GM18505 (cell line): ENCODE data around the gene CDC73.
"Not testable (repeated sequence)": the region's sequence is repeated elsewhere in the genome, so short reads cannot be mapped to it uniquely, and the experiment has no call there.

Experiments
- ATAC-seq: cut with Tn5 transposase; IDR thresholded peaks from one replicate; pipeline ENCODE4 v1.9.1; 2021; ENCODE audit not compliant: unreplicated experiment
- POLR2A ChIP-seq: IDR thresholded peaks from 4 replicates; pipeline ENCODE4 v1.6.1; 2011; ENCODE audit warnings: borderline replicate concordance; ENCODE audit not compliant: insufficient read depth, insufficient read length; ENCODE audit errors: extremely low read depth

The CDC73 gene

DNA sequence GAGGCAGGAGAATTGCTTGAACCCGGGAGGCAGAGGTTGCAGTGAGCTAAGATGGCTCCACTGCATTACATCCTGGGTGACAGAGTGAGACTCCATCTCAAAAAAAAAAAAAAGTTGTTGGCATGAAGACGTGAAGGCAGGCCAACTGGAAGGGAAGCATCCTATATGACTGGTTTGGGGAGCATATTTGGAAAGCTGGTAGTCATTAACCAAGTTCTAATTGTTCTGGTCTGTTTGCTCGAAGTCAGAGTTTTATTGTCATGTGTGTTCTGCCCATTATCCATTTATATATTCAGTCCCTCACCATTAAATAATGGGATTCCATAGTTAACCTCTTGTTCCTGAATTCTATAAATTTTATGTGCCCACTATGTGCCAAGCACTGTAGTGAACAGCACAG is 13.4 kb upstream of the CDC73 start:
- no peak for ATAC-seq
- no peak for TF ChIP-seq POLR2A

DNA sequence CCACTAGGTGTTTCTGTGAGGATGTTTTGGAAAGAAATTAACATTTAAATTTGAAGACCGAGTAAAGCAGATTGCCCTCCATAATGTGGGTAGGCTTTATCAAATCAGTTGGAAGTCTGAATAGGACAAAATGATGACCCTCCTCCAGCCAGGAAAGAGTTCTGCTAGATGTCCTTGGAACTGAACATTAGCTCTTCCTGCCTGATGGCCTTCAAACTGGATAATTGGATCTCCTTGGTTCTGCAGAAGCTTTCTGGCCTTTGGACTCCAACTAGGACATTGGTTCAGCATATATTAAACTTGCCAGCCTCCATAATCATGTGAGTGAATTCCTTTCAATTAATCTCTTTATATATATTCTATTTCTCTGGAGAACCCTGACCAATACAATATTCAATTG is 12.2 kb upstream of the CDC73 start:
- ATAC-seq = no peak
- TF ChIP-seq POLR2A = no peak

DNA sequence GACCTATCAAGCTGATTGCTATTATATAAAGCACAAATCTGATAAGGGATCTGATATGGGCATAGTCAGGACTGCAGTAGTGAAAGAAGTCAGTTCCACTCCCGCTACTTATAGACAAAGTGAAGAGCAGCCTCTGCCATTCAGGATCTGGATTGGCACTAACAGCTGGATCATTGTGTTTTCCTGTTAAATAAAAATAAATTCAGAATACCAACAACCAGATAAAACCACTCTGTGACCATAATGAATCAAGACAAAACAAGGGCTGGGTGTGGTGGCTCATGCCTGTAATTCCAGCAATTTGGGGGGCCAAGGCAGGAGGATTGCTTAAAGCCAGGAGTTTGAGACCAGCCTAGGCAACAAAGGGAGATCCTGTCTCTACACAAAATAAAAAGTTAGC is 11.6 kb upstream of the CDC73 start:
- no peak for ATAC-seq

DNA sequence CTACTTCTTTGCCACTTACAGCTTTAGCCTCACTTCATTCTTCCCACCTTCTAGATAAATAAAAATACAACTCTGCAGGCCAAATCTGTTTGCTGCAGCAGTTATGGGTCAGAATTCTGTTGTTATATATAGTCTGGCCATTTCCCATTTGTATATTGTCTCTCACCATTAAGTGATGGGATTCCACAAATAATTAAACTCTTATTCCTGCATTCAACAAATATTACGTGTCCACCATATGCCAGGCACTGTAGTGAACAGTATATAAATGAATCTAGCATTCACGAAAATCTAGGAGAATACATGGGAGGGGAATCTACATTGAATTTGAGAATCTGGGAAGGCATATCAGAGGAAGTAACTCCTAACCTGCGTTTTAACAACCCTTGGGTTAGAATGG is 11.0 kb upstream of the CDC73 start:
- TF ChIP-seq POLR2A = no peak
- ATAC-seq = no peak

More for the DNA sequence above, 11.6 kb upstream of the CDC73 start:
- no peak for TF ChIP-seq POLR2A

DNA sequence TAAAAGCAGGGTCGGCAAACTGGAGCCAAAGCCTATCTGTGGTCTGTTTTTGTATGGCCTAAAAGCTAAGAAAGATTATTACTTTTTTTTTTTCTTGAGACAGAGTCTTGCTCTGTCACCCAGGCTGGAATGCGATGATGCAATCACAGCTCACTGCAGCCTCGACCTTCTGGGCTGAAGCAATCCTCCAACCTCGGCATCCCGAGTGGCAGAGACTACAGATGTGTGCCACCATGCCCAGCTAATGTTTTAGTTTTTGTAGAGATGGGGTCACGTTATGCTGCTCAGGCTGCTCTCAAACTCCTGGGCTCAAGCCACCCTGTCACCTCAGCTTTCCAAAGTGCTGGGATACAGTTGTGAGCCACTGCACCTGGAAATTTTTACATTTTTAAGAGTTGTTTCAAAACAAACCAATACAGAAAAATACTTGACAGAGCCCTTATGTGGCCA is 10.2 kb upstream of the CDC73 start:
- no peak for ATAC-seq
- TF ChIP-seq POLR2A = no peak

DNA sequence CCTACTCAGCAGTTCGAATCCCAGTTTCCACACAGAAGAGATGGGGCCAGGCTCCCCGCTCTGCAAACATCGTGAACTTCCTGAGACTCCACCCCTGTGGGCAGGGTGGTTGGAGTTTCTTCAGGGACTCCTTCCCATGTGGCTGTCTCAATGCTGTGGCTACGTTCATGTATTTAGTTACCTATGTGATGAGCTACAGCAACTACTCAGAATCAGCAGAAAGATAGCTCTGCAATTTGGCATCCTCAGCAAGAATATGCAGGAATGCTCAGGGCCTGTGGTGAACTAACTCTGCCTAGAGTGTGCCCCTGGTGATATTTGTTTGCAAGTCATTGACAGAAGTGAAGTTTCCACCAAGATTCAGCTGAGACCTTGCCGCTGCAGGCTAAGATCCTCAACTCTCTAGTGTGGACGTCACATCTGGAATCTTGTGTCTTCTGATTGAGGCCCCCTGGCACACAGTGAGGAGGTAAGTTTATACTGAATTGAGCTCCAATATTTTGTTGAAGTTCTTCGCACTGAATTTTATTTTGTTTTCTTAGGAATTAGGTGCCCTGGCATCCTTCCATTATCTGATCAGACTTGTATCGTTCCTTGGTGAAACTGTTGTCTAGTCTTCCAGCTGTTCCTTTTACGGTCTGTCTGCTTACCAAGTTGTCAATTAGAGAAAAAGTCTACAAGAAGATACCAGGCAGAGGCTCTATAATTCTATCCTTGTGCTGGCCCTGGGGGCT is 8.4 kb upstream of the CDC73 start:
- no peak for ATAC-seq

DNA sequence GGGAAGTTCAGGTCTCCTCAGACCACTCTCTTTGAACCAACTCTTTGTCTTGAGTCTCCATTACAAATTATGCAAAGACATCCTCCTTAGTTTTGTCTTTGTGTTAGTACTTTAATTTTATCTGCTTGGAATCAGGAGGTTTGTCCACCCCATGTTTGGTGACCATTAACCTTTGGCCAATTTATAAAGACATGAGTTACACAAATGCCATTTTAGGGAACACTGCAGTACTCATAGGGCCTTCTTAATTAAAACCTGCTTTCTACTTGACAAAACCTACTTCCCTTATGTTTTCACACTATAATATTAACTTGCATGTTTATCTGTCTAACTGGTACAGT is 7.9 kb upstream of the CDC73 start:
- no peak for TF ChIP-seq POLR2A
- no peak for ATAC-seq

More for the DNA sequence above, 8.4 kb upstream of the CDC73 start:
- TF ChIP-seq POLR2A = no peak

DNA sequence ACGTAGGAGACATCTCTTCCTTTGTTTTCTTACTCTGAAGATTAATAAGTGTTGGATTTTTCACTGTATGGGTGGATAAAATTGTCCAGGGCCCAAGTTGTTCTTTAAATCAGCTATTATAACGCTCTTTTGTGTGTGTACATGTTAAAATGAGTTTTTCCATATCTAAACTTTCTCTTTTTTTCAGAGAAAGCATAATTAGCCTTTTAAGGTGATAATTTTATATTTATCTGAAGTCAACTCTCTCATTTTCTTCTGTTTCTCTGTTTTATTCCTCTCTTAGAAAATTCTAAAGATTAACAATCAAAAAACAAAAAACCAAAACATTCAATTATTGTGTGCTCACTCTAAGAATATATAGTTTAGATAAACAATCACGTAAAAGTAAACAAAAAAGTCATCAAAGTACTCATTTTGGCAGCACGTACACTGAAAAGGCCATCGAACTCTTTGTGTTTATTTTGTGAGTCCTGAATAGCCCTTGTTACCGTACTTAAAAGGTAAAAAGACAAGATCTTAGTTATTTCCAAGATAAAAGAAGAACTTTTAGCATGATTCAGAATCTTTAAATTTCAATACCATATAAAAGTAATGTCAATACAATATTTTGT is 7.2 kb upstream of the CDC73 start:
- no peak for TF ChIP-seq POLR2A
- no peak for ATAC-seq

DNA sequence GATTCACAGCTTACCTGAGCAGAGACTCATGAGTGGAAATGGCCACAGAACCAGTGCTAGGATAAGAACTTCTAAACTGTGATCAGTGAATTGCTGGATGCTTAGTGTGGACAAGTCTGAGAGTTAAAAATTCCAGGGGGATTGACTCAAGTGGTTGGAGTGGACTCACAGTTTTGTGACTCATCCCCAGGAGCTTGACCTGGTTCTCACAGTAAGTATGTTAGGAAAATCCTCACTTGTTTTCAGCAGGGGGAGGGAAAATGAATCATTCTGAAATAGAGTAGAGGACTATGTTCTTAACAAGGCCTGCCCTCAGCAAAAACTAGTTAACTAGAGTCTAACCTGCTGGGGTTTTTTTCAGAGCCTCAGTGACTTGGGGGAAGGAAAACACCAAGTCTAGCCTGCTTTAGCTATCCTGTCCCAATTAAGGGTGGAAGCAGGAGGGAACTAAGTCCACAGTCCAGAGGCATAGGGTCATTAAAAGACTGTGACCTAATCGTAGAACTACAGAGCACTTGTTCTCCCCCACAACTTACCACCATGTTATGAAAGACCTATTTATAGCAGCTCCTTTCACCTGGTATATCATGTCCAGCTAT is 6.1 kb upstream of the CDC73 start:
- TF ChIP-seq POLR2A = no peak

DNA sequence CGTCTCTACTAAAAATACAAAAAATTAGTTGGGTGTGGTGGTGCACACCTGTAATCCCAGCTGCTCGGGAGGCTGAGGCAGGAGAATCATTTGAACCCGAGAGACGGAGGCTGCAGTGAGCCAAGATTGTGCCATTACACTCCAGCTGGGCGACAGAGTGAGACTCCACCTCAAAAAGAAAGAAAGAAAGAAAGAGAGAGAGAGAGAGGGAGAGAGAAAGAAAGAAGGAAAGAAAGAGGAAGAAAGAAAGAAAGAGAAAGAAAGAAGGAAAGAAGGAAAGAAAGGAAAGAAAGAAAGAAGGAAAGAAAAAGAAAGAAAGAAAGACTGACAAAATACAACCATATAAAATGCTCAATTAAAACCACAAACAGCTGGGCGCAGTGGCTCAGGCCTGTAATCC is 4.7 kb upstream of the CDC73 start:
- not testable (repeated sequence) for ATAC-seq

More for the DNA sequence above, 6.1 kb upstream of the CDC73 start:
- ATAC-seq = no peak

DNA sequence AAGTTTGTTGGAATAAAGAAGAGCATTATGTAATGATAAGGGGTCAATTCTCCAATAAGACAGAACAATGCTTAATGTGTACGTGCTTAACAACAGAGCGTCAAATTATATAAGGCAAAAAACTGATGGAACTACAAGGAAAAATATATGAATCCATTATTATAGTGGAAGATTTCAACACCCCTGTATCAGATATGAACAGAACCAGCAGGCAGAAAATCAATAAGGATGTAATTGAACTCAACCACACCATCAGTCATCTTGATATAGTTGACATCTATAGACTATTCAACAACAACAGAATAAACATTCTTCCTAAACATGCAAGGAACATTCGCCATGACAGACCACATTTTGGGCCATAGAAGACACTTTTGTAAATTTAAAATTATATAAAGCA is 3.6 kb upstream of the CDC73 start:
- no peak for ATAC-seq
- TF ChIP-seq POLR2A = no peak

DNA sequence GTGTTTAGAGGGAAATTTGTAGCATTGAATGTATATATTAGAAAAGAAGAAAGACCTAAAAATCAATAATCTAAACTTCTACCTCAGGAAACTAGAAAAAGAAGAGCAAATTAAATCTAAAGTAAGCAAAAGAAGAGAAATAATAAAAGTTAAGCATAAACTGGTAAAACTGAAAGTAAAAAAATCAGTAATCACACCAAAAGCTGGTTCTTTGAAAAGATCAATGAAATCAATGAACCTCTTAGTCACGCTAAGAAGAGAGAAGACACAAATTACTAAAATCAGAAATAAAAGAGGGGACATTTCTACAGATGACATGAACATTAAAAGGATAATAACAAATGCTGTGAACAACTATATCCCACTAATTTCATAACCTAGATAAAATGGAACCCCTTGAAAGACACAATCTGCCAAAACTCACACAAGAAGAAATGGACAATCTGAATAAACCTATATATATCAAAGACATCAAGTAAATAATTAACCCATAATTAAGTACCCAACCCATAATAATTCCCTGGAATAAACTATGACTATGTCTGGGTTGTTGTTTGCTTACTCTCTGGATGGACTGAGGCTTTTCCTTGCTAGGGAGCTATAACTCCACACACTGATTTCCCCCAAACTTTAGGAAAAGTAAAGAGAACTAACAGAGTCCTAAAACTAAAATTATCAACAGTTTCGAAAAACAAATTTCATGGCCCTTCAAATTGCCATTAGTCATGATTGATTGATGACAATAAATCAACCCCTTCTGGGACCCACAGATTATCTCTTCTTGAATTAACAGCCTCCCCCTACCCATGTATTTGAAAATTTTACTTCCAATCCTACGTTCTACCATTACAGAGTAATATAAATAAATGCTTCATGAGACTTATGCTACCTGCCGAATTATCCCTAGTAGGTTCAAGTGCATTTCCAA is 2.8 kb upstream of the CDC73 start:
- no peak for TF ChIP-seq POLR2A
- no peak for ATAC-seq

DNA sequence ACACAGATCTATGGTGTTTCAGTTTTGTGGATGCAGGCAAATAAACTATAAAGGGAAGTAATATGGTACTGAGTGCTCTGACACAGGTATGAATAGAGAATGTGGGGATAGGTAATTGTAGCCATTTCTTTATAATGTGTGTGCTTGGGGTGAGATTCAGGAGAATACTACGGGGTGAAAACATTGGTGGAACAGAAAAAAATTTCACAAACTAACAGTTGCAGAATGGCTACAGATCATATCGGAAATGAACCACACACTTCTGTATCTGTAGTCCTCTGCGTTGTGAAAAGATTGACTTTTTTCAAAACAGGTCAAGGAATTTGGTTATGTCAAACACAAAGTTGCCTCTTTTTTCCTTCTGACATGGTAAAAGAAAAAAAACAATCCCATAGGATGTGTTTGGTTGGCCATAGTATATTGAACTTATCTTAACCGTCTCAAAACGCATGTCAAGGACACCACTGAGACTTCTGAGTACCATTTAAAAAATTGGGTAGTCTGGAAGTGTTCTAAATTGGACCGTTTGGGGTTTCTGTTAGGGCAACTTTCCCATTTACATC is 1.1 kb upstream of the CDC73 start:
- TF ChIP-seq POLR2A = no peak
- ATAC-seq = no peak
